HG03066 (cell line): Measurements from ENCODE around the gene MFNG.
"Not testable (repeated sequence)": the region's sequence is repeated elsewhere in the genome, so short reads cannot be mapped to it uniquely, and the experiment has no call there.

Experiments
- ATAC-seq: cut with Tn5 transposase; IDR thresholded peaks from one replicate; pipeline ENCODE4 v1.9.1; 2021; ENCODE audit warnings: low read depth; ENCODE audit not compliant: unreplicated experiment

MFNG gene

DNA sequence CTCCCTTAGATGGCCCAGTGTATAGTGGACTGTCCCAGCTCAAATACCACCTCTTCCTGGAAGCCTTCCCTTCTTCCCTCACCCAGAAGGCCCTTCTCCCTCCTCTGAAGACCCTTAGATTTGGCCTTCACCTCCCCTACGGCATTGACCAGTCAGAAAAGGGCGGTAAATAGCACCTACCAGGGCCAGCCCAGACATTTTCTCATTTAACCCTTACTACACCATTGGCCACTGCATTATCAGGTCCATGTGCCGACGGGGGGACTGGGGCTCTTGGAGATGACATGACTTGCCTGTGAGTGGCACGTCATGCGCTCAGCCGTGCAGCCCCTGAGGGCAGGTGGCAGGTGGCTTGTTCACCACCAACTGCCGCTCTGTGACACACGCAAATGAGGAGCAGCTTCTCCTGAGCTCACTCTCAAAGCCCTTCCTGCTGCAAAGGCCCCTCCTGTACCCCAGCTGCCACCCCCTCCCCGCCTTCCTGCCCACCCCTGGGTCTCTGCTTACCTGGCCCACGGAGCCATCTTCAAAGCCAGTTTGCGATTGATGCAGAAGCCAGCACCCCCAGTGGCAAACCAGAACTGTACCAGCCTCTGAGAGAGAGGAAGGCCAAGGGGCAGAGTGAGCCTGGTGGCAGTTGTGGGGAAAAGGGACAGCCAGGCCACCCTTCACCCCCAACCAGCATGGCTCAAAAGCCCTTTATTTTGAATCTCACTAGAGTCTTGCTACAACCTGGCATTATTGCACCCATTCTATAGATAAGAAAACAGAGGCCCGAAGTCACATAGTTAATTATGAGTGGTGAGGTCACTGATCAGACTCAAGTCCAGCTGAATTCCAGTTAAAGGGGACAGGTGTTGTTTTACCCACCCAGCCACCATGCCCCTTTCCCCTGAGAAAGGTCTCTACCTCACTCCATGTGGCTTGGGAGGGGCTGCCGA is 9.5 kb downstream of the MFNG start:
- no peak for ATAC-seq

DNA sequence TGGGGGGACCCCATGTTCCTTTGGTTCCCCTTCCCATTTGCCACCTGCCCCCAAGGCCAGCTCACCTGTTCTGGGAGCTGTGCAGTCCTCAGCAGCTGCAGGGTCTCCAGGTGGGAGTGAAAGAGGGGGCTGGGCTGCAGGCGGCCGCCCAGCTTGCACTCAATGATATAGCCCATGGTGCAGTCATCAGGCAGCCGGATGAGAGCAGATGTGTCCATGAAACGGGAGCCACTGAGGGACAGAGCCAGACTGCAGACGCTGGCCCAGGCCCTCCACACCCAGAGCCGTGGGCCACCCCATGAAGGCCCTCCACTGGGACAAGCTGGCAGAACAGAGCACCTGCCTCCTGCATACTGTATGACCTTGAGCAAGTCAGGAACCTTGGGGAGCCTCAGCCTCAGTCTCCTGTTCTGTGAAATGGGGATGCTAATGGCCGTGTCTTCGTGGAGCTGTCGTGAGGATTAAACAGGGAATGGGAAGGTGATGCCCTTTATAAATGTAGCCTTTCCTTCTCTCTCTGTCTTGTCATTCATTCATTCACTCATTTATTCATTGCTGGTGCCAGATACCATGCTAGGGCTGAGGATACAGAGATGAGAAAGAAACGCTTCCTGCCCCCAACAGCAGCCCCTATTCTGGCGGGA is 11.6 kb downstream of the MFNG start:
- no peak for ATAC-seq

DNA sequence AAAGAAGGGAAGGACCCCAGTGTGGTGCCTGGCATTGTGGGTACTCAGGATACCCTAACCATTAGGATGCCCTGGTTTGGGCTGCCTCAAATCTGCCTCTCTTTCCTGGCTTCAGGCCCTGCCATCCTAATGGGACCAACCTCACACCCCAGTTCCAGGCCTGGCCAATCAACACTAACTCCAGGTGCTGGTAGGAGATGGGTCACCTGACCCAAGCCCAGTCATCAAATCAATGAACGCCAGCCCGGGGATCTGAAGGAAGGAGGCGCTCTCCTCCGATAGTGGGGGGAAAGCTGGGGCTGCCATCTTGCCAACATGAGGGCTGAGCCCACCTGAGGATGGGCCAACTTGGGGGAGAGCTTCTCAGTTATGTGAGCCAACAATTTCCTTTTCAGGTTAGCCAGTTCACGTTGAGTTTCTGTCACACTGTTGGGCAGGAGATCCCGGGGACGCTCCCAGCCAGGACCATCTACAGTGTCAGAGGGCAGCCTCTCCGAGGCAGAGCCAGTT is 12.7 kb downstream of the MFNG start:
- ATAC-seq, result no peak

DNA sequence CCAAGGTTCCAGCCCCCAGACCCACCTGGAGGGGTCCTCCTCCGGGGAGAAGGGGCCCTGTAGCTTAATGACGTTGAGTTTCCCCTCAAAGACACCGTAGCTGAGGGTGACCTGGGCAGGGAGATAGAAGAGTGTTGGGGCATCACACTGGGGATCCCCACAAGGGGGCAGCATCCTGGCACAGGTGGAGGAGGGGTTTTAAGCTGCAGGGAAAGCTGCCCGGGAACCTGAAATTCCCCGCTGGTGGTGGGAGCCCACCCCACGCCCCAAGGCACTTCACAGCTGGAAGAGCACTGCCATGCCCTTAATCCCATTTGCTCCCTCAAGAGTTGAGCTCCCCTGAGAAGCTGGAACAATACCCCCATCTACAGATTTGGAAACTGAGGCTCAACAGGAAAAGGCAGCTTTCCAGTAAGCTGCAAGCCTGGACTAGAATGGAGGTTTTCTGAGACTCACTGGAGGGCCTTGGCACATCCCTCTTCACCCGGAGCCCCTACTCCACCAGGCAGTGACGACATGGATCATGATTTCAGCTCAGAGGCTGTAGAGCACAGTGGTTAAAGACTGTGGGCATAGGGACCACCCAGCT is 13.7 kb downstream of the MFNG start:
- ATAC-seq, result no peak

DNA sequence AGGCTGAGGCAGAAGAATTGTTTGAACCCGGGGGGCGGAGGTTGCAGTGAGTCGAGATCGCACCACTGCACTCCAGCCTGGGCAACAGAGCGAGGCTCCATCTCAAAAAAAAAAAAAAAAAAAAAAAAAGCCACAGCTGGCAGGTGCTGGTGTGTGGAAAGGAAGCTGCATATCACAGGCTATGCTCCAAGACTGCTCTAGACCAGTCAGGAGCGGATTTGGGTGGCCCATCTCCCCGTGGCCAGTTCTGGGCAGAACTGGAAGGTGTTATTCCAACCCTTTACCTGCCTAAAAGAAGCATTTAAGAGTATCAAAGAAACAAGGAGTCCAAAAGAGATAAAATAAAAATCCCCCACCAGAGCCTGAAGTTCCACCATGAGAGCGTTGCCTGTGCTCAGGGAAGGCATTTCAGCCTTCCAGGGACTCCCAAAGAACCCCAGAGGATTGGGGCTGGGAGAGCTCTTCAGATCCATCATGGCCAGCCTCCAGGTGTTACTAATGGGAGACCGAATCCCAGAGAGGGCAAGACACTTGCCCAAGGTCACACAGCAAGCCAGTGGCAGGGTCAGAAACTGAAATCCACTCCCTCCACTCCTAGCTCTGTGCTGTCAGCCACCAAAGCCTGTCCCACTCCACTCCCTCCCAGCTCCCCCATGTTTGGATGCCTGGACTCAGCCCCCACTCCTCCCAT is 14.3 kb downstream of the MFNG start:
- ATAC-seq, result no peak

DNA sequence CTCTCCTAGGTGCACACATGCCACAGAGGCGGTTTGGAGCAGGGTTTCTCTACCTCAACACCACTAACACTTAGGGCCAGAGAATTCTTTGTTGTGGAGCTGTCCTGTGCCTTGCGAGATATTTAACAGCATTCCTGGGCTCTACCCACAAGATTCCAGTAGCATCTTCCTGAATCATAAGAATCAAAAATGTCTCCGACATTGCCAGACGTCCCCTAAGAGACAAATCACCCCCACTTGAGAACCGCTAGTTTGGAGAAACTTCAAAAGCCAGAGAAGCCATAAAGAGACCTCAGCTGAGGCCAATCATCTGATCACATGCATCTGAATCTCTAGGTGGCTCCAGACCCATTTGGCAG is 16.1 kb downstream of the MFNG start:
- no peak for ATAC-seq

DNA sequence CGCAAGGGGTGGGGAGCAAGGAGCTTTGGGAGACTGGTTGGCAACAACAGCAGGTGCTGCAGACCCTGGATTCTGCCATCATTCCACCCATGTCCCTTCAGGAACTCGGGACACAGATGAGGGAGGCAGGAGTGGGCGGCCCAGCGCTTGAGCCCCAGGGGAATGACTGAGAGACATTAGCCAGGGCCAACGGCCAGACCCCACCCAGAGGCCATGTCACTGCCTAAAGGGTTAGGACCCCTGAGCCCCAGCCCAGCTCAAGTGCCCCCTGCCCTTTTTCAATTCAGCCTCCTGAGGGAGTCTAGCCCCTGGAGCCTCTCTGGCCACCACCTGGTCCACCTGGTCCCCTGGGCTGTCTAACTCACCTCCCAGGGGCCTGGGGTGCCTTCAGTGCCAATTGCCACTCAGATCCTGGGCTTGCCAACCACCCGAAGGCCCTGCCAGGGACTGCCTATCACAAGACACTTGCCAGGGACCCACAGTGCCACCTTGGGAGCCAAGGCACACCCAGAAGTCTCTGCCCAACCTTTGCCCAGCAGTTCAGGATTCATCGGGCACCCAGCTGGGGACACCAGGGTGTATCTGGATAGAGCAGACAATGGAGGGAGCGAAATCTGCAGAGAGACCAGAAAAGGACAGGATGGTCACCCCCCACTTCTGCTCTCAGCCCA is 16.6 kb downstream of the MFNG start:
- ATAC-seq, result no peak

DNA sequence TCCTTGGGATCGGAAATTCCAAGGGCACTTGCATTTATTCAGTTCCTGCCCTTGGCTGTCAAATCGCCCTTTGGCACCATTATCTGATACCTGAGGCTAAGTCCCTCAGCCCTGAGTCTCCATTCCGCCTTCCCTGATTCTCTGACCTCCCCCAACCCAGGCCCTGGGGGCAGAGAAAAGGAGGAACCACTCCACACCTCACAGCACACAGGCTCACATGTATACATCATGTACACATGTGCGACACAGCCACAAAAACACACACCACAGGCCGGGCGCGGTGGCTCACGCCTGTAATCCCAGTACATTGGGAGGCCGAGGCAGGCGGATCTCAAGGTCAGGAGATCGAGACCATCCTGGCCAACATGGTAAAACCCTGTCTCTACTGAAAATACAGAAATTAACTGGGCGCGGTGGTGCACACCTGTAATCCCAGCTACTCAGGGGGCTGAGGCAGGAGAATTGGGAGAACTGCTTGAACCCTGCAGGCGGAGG is 17.9 kb downstream of the MFNG start:
- ATAC-seq, result not testable (repeated sequence)

DNA sequence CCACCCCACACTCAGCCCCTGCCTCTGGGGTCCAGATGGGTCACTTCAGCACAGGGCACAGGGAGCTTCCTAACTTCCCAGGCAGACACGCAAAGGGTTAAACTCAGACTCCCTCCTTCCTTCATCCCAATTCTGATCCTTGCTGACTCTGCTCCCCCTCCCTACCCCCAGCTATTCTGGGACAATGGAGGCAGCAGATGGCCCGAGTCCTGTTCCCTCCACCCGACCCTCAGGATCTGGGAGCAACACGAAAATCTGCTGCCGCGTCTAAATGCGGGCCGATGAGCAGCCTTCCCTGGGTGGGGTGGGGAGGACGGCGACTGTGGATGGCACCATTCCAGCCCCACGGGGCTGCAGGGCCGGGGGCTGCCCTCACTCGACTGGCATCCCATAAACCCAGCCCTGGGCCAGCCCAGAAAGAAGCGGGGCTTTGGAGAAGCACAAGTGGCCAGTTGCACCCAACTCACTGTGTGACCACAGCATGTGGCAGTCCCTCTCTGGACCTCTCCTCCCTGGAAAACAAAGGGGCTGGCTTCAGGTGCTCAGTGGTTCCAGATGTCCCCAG is 18.7 kb downstream of the MFNG start:
- no peak for ATAC-seq

DNA sequence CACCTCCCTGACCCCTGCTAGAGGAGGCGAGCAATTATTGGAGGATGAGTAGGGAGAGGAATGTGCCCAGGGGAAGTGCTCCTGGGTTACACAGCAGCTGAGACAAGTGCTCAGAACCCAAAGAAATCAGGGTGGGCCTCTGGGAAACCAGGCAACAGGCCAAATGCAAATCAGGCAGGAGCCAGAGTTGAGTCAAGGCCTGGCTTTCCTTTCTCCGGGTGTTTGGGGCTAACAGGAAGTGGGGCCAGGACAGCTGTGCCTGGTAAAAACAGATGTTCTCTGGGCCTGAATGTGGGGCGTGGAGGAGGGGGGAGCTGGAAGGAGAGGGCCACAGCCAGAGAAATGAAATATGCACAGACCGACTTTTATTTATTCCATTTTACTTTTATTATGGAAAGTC is 22.0 kb downstream of the MFNG start:
- no peak for ATAC-seq

DNA sequence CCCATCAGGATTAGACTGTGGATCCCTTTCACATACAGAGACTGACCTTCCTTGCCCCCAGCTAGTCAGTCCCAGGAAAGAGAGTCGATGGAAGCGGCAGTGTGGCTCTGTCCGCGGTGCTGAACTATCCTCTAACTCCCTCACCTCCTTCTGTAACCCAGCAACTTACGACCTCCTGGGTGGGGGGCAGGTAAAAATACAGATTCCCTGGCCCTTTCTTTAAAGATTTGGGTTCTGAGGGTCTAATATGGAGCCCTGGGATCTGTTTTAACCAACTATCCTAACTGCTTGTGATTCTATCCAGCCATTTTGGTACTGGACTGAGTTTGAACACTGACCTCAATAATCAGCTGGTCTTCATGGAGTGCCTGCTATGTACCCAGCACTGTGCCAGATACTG is 23.2 kb downstream of the MFNG start:
- no peak for ATAC-seq

DNA sequence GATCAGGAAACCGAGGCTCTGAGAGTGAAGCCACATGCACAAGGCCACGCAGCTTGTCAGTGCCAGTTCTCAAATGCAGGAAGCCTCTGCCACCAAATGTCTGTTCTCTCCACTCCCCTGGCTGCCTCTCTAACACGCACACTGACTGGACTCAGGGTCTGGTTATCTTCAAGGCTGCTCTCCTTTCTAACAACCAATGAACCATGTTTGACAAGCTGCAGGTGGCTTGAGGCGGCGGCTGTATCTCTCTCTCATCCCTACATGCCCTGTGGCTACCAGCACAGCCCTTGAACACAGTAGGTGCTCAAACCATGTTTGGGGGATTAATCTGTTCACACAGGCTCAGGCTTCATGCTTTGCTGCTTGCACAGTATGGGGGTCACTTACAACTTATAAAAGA is 23.7 kb downstream of the MFNG start:
- no peak for ATAC-seq

DNA sequence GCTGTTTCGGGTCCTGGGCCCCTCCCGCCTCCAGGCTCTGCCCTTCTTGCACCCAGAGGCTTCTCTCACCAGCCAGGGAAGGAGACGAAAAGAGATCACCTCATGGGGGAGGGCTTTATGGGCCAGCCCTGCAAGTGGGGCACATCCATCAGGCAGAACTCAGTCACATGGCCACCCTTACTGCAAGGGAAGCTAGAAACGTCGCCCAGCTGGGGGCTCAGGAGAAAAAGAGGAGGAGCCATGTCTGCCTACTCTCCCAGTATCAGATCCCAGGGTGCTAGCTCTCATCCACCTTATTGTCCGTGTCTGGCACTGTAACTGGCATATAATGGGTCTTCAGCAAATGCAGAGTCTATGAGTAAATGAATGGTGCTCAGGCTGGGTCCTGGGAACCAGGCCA is 24.2 kb downstream of the MFNG start:
- ATAC-seq, result no peak

DNA sequence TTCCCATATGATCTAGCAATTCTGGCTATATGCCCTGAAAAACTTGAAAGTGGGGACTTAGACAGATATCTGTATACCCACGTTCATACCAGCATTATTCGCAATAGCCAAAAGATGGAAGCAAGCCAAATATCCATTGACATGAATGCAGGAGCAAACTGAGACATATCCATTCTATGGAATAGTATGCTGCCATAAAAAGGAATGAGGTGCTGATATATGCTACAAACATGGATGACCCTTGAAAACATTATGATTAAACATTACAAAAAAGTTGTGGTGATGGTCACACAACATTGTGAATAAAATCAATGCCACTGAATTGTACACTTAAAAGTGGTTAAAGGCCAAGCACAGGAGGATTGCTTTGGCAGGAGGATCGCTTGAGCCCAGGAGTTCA is 25.5 kb downstream of the MFNG start:
- no peak for ATAC-seq

DNA sequence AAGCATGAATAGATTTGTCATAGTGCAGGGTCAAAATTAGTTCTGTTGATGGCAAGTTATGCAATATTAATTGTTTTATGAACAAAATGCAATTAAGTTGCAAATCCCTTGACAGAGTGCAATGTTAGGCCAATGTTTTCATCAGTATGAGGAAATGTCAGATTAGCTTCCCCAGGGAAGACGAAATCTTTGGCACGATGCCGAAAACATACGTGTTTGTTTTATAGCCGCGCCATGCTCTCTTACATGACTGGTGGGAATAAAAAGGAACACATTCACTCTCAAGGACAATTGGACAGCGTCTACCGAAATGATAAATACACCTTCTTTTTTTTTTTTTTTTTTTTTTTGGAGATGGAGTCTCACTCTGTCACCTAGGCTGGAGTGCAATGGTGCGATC is 27.0 kb downstream of the MFNG start:
- no peak for ATAC-seq

DNA sequence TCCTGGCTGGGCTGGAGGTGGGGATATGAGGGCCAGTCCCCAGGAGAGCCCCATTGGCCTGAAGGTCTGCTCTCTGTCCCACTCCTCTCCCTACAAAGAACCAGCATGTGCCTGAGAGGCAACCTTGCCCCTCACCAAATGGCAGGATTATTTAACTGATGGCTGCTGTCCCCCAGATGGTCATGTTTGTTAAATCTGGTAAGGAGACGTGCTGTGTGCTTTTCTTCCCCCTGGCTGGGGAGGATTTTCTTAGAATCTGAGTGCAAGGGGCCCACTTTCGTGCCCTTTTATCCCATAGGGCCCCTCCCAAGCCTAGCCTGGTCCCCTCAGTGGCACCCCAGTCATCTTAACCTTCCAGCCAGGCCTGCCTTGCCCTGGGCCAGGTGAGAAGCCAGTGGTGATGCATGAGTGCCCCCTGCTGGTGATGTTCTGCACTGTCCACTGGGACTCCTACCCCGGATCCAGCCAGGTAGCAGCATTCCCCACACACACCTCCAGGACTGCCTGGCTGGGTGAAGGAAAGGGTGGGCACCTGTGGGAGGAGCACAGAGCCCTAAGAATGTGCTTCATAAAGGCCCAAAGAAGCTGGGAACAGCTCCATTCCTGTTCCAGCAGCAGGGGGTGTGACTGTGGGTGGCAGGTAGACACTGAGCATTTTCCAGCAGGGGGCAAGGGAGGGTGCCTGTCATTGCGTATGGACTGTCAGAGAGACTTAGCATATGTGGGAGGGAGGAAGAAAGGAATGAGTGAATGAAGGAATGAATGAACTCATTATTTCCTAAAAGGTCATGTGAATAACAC is 28.9 kb downstream of the MFNG start:
- no peak for ATAC-seq

DNA sequence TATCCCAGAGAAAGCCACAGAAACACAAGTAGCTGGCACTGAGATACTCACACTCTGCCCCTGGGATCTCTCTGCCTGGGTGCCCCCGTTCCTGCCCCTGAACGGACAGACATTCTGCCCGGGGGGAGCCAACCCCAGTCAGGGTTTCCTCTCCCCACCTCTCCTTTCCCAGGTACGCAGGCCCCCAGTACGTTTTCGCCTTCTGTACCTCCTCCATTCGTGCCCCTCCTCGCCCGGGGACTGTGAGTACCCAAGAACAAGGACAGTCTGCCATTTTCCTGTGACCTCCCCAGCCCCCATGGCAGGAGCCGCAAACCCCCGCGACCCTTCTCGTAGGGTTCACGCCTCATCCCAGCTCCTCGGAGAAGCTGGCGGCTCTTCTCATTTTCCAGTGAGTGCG is 29.8 kb downstream of the MFNG start:
- ATAC-seq, result no peak

DNA sequence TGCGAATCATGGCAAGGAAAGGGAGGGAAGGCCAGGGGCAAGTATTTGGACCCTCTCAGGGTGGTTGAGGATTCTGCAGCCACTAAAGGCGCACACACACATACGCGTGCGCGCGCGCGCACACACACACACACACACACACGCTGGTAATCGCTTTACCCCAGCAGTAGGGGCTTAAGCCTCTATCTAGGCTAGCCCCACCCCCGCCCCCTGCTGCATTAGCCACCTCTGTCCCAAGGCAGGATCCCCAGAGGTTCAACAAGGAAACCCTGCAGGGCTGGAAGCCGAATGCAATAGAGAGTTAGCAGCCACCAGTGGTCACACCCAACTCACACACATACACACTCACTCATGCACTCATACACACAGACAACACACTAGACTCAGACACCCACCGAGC is 30.3 kb downstream of the MFNG start:
- no peak for ATAC-seq
